Activated CD4-positive, alpha-beta T cell treated with anti-CD3 and anti-CD28 coated beads, Interleukin-2, amount 50 U/mL, for 16 hours (primary cell): Measurements from ENCODE around the gene SP2.
A peak's percentile ranks its signal among the peaks of the same experiment; 100 is the strongest.

ENCODE experiments used
- DNase-seq: peaks from one replicate; pipeline ENCODE4 v3.0.0-alpha.2; 2020

SP2 gene

DNA sequence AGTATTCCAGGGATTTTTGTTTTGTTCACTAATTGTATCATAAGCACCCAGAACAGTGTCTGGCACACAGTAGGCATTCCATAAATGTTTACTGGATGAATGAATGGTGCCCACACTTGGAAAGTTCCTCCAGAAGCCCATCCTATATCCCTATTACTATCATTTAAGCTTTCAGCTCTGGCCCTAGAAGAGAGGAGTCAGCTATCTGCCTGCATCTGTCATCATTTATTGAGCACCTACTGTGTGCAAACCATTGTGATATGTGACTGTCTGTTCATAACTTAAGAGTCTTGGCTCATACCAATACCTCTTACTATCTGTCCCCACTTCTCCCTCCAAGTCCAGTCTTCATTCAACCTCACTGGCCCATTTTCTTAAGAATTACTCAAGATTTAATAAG lies 25.0 kb upstream of the SP2 start:
- no peak for DNase-seq

DNA sequence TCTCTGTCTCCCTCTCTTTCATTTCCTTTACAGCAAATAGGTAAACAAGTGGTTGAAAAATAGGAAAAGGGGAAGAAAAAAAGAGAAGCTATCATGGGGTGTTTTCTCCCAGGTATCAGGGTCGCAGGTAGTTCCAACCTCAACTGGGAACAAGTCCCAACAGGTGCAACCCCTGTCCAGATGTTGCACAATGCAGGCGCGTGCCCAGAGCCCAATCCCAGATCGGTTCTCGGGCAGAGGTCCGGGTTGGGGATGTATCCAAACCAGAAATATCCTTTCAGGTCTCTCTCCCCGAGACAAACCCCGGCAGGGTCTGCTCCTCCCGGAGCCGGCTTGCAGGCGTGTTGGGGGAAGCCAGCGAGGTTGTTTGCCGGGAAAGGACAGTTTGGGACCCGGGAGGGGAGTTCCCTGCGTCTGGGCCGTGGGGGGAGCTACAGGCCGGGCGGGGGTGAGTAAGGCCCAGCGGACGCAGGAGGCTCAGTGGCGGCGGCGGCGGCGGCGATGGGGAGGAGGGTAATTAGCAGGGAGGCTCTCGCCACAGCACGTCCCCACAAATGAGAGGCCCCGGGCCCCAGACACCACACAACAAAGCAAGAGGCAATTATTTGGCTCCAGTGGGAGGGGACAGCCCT lies 23.9 kb upstream of the SP2 start:
- DNase-seq, result no peak

DNA sequence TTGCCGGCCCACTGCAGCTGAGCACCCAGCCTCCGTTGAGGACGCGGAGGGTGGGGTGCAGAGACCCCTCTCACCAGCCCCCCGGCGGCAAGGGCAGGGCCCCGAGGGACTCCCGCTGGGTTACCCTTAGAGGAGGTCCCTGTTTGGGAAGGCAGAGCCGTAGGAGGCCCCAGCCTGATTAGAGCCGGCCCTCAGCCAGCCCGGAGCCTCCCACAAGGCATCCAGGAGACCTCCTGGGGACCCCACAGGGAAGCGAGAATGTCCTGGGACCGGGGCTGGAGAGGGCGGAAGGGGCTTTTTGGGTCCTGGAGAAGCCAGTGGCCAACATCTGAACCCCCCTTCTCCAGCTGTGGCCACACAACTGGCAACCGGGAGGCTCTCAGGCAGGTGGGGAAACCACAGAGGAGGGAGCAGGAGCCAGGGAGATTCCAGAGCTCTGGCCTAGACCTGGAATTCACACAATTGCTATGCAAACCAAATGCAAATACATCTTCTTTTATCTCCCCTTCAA lies 23.3 kb upstream of the SP2 start:
- DNase-seq, result no peak

DNA sequence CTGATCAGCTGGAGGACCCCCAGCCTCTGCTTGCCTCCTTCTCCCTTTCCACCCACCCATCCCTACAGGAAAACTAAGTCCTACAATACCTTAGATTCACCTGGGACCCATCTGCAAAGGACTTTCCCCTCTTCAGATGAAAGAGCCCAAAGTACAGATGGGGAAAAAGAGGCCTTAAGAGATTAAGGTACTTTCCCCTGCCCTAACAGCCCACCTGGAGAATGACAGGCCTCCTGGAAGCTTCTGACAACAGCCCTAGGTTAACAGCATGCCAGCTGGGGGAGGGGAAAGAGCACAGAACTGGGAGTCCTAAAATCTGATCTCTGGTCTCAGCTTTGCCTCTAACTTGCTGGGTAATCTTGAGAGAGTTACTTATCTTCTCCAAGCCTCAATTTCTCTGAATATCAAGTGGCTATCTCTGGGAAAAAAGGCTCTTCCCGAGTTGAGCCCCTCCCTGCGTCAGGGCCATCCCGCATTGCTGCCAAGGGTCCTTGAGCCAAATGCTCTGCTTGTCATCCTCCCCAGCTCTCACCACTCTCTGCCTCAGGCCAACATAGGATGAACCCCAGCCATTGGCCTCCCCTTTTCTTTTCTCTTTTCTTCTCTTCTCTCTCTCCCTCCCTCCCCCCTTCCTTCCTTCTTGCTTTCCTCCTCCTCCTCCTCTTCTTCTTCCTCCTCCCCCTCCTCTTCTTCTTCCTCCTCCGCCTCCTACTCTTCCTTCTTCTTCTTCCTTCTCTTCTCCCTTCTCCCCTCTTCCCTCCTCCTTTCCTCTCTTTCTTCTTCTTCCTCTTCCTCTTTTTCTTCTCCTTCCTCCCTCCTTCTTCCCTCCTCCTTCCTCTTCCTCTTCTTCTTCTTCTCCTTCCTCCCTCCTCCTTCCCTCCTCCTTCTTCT lies 22.6 kb upstream of the SP2 start:
- DNase-seq, result no peak

DNA sequence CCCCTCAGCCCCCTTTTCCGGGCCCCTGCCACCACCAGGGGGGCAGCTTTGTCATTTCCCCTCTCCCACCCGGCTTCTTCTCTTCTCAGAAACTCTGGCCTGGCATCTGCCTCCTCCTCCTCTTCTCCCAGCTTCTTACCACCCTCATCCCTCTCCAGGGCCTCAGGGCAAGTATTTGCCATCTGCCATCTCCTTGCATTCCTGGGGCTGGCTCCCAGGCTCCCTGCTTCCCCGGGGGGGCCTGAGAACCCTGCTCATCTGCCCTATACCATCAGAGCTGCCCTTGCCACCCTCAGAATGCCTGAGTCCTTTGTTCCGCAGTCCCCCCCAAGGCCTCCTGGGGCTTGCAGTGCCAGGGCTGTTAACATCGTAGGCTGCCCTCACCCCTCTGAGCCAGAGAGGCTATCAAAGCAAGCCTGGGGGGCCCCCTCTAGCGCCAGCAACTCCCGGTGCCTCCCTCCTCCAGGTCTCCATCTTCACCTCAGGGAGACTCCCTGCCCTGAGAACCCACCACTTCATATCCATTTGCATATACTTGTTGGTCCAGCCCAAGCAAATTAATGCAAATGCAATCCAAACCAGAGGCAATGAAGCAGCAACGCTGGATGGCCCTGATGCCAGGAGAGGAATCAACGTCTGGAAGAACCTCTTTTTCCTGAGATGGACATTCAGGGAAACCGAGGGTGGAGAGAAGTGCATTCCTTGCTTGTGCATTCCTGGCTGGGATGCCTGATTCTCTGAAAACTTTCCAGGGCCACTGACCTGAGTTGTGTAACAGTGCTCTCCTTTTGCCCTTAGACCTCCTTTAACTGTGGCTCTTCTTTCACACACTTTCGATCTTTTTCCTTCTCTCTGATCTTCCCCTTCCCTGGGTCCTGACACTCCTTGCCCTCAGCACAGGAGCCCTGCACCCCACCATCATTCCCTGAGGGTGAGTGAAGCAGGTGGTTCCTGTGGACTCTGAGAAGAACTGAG lies 20.7 kb upstream of the SP2 start:
- no peak for DNase-seq

DNA sequence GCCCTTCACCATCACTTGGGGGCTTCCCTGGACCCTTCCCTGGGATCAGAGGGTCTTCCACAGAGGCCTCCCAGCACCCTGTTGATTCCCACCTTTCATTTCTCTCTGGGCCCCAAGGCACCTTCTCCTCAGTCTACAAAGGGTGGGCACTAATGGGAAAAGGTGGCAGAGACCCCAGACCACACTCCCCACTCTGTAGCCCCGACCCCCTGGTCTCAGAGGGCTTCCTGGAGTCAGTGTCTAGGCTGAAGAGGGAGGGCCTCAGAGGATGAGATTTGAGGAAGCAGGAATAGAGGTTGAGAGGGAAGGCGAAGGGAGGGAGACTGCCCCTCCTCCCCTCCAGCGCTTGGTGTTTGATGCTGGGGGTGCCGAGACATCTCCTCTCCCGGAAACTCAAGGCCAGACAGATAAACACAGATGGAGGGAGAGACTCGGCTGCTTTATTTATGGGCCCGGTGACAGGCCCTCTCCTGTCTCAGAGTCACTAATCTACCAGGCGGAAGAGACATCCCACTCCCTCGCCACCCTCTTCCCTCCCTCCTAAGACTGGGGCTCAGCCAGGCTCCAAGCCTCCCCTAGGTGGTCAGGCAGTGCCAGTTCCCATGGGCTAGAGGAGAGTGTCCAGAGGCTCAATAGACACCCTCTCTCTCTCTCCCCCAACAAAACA lies 18.5 kb upstream of the SP2 start:
- no peak for DNase-seq

DNA sequence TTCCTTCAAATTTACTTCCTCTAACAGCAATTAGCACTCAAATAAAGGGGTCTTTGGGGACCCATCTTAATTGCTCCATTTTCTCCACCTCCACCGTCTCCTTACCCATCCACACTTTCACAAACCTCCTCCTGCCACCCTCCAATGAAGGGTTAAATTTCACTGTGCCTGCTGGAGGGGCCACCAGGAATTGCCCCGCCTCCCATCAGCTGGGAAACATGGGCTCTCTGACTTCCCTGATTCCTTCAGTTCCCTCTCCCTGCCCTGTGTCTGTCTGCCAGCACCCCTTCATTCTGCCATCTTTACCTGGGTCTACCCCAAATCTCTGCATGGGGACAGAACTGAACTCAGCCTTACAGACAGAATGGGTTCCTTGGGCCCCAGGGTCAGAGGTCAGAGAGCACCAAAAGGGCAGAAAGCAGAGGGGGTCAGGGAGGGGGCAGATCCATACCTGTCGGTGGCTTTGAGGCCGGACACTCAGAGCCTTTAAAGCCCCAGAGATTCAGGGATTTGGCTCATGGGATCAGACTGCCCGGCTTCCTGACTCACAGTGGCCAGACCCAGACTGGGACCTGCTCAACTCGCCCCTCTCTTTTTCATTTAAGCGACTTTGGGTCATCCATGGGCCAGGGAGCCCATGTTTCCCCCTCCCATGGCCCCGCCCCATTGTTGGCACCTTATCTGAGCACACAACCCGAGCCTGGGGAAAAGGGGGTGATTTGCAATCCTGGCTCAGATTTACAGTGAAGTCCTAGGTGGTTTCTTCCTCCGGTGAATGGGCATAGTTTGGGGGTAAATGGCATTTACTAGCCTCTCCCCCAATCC lies 17.6 kb upstream of the SP2 start:
- no peak for DNase-seq

DNA sequence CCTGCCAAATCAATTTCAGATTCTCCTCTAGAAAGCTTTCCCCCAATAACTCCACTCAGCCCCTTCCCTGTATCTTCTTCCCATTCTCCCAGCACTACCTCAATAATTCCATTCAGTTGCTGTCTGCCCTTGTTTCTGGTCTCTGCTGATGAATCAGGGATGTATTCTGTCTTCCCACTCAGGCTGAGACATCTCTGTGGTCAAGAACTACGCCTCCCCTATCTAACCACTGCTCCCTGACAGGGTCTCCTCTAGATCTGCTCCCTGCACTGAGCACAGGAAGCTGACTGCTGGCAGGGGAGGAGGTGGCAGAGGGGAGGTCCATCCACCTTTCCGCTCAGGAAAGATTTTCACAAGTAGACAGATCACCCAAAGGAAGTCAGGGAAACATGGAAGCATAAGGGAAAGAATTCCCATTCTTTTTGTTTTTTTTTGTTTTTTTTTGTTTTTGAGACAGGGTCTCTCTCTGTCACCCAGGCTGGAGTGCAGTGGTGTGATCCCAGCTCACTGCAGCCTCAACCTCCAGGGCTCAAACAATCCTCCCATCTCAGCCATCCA lies 16.9 kb upstream of the SP2 start:
- DNase-seq, result no peak

DNA sequence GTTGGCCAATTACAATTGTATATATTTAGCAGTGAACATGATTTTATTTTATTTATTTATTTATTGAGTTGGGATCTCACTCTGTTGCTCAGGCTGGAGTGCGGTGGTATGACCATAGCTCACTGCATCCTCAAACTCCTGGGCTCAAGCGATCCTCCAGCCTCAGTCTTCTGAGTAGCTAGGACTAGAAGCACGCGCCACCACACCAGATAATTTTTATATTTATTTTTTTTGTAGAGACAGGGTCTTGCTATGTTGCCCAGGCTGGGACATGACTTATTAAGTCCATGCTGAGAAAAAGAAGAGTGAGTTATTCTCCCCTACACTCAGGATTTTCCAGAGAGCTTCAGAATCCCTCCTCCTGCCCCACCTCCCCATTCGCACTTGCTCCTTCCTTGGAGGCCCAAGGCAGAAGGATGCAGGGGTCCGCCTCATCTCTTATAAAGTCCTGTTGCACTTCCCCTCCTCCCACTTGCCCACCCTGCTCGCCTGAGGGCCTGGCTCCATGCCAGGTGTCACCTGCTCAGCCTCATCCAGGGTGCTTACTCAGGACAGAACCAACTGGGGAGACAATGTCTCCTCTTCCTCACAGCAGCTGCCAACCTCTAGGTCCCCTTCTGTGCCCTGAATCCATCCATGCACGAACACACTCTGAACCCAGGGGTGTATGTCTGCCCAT lies 16.1 kb upstream of the SP2 start:
- DNase-seq, result no peak

DNA sequence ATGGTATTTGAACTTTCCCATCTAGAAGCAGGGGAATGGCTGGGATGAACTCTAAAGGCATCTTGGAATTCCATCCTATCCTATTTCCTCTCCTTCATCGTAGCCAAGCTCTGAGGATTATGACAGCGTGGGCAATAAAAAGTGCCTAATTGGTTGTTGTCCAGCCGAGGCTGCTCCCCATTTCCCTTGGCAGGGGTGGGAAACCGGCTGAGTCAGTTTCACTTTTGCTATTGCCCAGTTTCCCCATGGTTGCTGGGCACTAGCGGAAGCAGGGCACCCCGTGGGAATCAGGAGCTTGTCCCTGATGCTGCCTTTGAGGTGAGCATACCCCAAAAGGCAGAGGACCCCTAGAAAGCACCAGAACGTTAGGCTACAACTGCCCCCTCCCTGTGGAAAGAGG lies 13.8 kb upstream of the SP2 start:
- no peak for DNase-seq

DNA sequence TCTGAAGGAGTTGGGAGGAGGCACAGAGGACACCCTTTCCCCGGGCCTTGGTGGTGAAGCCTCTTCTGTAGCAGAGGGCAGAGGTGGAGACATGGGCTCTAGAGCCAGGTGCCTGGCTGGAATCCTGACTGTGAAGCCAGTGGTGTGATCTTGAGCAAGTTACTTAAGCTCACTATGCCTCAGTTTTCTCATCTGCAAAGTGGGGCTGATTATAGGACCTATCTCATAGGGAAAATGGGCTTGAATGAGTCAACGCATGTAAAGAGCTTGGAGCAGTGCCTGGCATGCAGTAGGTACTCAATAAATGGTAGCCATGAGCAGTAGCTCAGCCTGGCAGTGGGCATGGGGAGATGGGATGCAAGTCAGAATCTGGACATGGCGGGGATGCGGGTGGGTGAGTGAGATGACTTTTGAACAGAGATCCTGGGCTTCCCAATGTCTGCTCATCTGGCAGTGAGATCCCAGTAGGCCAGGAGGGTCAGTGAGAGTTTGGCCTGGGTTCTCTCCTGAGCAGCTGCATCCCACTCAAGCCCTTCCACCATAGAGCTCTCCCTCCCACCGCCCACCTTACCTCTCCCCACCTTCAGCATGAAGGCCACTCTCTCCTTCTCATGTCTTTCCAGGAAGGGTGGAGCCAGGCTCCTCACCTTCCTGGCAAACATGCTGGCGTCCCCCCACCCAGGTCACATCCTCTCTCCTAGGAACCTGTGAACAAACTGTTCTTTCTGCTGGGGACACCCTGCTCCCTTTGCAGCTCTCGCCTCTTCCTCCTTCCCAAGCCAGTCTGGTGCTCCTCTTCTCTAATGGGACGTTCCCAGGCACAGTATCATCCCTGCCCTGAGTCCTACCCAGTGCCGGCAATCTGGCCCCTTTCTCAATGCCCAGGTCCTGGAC lies 13.1 kb upstream of the SP2 start:
- DNase-seq, result no peak

DNA sequence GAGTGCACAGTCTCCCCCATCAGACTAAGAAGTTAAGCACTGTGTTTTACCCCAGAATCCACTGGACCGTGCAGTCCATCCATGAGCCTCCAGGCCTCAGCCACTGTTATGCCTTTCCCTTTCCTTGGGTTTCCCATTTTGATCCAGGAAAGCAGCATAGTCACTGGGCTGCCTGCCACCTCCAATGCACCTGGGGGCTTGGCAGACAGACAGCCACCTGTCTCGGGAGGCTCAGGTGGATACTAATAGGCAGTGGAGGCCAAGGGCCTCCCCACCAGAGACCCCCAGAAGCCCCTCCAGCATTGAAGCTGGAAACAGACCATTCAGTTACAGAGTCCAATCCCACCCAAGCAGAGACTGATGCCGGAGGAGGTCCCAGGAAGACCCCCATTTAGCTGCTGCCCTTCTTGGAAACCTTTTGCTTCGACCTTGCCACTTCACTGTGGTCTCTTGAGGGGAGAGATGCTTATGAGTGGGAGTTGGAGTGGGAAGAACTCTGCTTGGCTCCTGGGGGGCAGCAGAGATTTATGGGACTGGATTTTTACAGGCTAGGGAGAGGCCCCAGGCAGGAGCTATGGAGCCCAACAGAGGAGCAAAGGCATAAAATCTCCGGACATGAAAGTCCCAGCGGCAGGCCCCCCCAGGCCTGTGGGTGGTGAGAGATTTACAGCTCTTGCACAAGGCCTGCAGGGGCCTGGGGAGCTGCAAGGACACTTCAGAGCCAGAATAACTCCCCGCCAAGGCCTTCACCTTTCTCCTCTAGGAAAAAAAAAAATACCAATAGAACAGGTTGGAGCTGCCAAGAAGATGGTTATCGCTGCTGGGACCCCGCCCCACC lies 12.2 kb upstream of the SP2 start:
- DNase-seq, result no peak

DNA sequence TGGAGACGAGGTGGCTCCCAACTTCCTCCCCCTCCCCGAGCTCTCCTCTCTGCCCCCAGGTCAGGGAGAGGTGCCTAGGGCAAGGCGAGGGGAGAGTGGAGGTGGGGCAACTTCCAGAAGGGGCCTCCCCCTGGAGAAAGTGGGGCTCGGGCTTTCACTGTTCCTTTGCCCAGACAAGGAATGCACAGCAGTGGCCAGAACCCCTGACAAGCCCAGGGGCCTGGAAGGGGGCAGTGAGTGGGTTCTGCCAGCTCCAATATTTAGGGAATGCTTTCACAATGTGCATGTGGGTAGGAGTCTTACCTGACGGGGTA lies 11.7 kb upstream of the SP2 start:
- DNase-seq, result no peak

DNA sequence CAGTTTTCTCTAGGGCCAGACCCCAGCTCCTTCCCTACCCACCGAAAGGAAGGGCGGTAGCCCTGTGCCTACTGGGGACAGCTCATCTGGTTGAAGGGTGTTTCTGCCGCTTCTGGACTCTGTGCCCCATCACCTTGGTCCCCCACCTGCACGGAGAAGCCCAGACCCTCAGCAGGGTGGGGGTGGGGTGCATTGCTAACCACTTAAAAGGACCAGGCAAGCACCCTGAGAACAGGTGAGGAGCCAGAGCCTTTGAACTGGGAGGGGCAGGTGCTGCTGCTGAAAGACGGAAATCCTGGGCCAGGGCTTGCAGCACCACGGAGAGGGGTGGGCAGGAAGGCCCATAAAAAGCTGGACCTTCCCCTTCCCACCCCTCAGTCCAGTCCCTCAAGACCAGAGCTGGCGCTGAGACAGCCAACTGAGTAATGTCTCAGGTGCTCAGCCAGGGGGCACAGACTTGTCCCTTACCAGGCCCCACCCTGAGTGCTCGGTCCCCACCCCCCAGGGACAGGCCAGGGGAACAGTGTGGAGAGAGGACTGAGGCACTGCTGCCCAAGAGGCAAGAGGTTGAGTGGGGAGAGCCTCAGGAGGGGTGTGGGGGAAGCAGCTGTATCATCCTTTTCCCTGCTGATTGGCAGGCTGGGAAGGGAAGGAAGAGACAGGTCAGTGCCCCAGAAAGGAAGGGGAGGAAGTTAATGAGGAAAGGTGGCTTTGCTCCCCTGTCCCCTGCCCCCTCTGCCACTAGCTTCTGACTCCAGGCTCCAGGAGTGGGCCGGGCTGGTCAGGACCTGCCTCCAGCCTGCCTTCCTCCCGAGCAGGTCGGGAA lies 10.9 kb upstream of the SP2 start:
- no peak for DNase-seq

DNA sequence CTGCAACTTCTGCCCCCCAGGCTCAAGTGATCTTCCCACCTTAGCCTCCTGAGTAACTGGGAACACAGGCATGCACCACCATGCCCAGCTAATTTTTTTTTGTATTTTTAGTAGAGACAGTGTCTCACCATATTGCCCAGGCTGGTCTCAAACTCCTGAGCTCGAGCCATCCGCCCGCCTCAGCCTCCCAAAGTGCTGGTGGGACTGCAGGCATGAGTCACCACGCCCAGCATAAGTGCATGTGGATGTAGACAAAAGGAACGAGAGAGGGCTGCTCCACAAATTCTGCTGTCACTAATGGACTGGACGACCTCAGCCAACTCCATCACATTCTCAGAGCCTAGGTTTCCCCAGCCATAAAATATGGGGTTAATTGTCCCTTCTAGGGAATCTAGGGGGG lies 7.7 kb upstream of the SP2 start:
- DNase-seq, result no peak

DNA sequence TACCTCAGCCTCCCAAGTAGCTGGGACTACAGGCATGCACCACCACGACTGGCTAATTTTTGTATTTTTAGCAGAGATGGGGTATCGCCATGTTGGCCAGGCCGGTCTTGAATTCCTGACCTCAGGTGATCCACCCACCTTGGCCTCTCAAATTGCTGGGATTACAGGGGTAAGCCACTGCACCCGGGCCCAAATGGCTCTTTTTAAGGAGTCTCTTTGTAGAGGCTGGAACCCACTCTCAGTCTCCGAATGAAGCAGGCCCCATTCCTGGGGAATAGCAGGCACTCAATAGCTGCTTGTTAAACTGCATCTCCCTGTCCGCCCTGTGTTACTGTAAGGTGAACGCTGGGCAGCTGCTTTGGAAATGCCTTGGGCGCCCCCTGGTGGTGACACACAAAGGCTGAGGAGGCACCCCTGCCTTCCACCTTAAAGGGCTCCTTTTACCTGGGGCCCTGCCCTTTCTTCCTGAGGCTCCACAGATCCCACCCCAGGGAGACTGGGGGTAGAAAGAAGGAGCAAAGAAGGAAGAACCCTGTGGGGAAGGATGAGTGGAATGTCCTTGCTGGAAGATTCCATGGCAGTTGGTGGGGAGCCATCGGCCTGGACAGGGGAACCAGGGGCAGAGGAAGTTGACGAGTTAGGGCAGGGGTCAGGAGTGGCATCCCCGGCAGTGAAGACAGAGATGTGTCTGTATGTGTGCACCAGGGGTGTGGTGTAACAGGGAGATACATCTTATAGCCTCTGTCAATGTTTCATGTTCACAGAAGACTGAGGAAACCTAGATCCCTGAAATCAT lies 6.1 kb upstream of the SP2 start:
- peak; percentile 90 for DNase-seq

DNA sequence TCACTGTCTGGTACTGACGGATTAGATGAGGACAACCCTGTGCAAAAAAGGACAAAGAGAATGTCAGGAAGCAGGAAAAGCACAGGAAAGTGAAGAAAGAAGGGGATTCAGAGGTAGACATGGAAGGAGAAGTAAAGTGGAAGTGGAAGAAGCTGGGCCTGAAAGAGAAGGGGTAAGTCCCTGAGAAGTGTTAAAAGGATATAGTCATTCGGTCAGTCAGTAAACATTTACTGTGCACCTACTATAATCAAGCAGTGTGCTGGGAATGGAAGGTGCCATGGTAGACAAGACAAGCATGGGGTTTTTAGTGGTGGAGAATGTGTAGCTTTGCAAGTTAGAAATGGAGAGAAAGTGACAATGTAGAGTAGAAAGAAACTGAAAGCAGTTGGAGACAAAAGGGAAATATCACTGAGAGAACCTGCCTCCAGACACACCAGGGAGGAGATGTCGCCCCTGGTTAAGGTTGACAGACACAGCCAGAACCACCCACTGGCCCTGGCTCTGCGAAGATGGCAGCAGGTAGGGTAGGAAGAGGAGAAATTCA lies 4.4 kb upstream of the SP2 start:
- no peak for DNase-seq
